ENCODE results near the gene NMRK2.
A peak's percentile ranks its signal among the peaks of the same experiment; 100 is the strongest.
"Not testable (repeated sequence)": the region's sequence is repeated elsewhere in the genome, so short reads cannot be mapped to it uniquely, and the experiment has no call there.

NMRK2 gene

DNA sequence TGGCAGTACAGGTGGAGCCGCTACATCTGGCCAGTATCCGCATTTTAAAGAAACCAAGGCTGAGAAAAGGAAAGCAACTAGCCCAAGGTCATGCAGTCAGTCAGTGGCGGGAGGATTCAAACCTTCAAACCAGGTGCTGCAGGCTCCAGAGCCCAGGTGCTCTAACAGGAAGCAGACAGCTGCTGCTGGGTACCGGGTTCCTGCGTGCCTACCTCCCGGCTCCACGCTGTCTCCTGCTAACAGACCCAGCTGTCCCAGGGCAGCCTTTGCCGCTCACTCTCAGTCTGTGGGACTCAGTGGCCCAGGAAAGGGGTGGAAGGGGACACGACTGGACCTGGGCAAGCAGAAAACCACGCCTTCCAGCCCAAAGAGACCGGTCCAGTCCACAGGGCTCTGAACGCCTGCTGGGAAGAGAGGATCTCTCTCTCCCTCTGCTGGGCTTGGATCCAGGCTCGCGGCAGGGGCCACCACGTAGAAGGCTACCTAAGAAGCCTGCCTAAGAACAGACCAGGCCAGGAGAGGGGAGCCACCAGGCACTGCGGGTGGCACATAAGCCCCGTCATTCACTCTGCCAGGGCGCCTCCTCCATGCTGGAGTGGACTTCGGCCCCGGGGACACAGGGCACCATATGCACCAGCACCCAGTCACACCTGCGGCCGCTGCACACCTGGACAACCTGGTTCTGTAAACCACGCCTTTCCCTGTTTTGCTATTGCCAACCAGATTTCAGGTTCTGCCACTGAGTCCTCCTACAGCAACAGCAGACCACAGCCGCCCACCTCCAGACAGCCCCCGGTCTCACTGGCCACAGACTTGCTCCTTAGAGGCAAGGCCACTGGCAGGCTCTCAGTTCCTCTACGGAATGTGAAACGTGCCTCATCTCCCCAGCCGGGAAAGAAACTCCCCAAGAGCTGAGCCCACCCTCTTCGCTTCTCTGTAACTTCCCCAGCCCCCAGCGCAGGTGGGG is 33.5 kb downstream of the NMRK2 start:
- no peak for DNase-seq

DNA sequence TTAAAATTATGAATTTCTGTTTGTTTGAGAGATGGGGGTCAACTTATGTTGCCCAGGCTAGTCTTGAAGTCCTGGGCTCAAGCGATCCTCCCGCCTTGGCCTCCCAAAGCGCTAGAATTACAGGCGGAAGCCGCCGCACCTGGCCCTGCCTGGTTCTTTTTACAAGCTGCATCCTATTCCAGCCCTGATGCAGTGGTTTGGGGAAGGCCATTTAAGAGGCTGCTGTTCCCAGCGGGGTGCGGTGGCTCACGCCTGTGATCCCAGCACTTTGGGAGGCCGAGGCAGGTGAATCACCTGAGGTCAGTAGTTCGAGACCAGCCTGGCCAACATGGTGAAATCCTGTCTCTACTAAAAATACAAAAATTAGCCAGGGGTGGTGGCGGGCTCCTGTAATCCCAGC is 35.1 kb downstream of the NMRK2 start:
- DNase-seq: not testable (repeated sequence)

DNA sequence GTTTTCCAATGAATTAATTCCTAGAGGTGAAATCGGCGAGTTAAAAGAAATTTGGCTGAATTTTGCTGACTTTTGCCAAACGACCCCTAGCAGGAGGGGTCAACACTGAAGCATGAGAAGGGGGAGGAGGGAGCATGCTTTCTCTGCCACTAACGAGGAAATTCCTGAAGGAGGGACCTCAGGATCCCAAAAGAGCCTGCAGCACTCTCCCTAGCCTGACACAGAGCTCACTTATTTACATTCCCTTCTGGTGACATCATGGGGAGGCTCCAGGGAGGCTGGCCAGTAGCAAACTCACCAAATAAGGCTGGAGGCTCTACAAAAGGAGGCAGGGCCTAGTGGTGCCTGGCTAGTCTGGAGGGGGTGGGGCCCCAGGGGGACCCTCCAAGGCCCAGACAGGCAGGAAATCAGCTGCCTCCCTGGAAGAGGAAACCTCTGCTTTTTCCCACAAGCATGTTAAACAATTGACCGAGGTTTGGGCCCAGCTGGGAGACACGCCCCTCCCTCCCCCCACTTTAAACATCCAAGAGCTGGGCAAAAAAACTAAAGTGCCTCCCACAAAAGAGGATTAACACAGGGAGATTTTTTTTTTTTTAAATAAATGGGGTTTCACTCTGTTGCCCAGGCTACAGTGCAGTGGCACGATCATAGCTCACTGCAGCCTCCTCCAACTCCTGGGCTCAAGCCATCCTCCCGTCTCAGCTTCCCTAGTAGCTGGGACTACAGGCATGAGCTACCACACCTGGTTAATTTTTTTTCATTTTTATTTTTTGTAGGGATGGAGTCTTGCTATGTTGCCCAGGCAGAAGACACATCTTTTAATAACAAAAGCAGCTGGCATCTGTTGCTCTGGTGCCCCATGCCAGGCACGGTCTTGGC is 35.9 kb downstream of the NMRK2 start:
- DNase-seq: no peak

DNA sequence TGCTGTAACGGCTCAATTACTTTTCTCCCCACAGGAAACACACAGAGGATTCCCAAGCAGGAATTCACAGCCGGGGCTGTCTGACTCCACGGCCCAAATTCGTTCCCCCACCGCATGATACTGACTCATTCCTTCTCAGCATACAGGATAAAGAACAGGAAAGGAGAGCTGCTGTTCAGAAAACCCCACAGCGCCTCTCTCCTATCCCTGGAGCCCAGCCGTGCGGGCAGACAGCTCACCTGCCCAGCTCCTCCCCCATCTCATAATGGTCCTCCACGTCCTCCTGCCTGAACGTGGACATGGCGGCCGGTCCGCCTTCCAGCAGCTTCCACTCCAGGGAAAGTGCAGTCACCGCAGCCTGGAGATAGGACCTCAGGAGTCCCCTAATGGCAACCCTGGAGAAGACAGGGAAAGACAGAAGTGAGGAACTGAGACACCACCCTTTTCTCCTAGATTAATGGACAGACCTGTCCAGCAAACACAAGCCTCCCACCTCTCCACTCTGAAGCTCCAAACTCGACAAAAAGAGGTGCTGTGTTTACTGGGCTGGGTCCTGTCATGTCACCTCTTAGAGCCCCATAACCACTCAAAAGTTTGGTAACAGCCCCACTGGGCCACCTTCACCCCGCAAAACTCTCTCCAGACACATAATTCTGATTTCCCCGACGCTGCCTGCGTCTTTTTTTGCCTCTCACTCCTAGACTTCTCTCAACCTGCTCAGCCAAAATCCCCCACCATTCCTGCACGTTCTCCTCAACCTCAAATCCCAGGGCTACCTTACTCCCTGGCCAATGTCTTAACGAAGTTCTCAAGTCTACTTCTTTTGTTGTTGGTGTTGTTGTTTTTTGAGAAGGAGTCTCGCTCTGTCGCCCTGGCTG is 36.8 kb downstream of the NMRK2 start:
- no peak for DNase-seq

DNA sequence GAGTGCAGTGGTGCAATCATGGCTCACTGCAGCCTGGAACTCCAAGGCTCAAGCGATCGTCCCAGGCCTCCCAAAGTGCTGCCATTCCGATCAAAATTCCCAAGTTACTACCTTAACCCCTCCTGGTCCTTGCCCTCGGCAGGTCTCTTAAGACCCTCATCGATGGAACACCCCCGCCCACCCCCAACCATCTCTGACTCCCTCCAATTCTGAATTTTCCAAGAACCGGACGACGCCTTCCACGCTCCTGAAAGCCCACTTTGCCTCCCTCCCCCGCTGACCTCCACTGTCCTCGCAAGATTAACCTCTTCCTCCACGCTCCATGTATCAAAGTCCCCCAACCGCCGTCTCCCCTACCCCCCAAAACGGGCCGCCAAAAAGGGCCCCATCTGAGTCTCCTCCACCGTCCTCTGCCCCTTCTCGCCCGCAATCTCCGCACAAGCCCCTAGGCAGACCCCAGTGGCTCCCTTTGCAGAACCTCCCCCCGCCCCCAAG is 37.5 kb downstream of the NMRK2 start:
- DNase-seq: no peak

DNA sequence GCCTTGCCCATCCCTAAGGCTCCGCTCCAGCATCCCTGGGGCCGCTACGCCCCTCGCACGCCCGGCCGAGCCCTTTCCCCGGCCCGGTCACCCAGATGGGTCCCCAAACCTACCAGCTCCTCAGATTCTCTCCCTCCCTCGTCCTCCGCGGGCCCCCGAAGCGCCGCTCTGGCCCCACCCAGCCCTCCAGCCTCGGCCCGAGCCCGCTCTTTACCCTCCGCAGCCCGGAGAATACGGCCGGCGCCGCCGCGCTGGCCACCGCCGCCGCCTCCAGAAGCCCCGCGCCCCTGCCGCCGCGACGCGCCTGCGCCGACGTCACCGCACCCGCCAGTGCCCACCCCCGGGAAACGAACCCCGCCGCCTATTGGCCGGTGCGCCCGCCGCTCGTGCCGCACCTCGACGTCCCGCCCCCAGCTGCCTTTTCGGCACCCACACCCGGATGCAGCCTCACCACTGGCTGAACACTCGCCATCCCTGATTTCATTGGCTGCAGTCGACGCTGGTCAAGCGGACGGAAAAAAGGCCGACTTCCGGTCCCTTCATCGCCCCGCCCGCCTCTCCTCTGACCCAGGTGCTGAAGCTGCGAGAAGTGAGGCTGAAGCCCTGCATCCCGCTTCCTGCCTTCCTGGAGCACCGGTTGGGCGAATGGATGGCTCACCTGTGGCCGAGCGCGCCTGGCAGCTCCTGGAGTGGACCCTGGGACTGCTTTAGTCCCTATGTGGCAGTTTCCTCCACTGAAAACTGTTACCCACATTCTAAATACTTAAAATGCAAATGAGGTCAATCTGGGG is 38.1 kb downstream of the NMRK2 start, which contains the start of gene DAPK3:
Gene DAPK3 (minus strand): TSS at position 292 of the 791 bp plus-strand sequence. CDS start 1,364 bp downstream, outside the sequence.
- peak; percentile 90 for DNase-seq

DNA sequence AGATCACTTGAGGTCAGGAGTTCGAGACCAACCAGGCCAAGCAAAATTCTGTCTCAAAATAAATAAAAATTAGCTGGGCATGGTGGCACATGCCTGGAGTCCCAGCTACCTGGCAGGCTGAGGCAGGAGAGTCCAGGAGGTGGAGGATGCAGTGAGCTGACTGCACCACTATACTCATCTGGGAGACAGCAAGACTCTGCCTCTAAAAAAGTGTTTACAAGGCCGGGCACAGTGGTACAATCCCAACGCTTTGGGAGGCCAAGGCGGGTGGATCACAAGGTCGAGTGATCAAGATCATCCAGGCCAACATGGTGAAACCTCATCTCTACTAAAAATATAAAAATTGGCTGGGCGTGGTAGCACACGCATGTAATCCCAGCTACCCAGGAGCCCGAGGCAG is 42.3 kb downstream of the NMRK2 start:
- DNase-seq: no peak

DNA sequence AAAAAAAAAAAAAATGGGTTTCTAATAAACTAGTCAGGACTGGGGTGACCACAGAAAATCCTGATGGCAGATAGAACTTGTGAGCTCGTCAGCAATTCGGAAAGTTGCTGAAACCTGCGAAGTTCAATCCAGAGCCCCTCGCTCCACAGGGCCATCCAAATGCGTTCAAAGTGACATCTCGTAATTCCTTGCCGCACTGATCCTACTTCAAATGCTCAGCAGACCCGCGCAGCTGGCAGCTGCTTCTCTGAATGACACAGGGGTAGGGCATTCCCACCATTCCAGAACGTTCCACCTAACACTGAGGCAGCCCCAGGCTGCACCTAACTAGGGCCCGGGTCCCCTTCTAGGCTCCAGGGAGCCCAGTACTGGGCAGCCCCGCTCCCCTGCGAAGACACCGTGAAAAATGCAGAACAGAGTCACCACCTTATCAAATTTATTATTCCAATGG is 42.8 kb downstream of the NMRK2 start:
- no peak for DNase-seq

DNA sequence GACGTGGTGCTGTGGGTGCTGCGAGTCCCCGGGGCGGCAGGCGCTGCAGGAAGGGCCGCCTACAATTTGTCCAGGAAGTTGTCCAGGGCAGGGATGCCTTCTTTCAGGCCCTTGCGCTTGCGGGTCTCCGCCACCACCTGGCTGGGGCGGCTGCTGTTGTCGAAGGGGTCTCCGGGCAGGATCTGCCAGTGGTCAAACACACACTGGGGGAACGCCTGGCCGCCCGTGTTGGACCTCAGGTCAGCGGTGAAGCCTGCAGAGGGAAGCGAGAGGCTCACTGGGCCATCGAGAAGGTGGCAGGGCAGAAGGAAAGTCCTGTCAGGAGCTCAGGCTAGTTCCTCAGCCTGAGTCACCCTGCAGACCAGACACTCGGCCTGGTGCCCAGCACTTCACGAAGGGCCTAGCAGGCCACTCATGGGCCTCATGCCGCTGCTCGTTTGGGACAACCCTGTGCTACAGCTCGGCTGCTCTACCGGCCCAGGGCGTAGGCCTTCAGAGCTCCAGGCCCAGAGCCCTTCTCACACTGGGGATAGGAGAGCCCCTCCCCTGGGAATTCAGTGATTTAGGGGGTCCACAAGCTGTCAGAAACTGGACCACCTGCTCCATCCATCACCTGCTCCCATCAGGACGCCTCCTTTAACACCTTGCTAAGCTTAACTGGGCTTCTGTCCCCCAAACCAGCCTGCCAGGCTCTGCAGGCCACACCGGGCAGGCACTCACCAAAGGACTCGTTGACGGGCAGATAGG is 43.8 kb downstream of the NMRK2 start:
- no peak for DNase-seq

DNA sequence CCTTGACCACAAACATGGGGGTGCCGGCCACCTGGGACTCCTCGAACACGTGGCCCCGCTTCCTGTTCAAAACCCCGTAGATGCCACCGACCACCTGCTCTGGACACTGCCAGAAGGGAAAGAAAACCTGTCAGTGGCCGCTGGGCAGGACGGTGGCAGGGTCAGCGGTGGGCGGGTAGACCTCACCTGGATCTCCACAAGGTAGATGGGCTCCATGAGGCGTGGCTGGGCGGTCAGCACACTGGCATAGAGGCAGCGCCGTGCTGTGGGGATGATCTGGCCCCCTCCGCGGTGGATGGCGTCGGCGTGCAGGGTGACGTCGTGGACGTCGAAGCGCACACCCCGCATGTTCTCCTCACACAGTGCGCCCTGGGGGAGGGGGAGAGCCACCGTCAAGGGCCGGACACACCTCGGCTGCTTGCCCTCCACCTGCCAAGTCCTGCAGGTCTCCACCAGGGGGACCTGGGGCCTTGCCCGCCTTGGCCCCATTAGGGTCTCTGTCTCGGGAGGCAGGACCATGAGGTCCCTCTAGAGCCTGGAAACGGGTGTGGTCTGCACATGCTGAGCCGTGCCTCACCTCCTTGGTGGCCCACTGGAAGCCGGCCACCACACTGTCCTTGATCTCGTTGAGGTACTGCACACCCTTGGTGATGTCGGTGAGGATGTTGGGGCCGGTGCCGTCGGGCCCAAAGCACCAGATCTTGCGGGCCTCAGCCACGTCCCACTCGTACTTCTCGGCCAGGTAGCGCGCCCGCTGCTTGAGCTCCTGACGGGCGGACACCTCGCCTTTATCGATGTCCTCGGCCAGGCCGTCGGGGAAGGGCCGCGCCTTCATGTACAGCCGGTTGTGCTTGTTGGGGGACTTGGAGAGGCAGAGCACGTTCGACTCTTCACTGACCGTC is 44.6 kb downstream of the NMRK2 start:
- DNase-seq: no peak

DNA sequence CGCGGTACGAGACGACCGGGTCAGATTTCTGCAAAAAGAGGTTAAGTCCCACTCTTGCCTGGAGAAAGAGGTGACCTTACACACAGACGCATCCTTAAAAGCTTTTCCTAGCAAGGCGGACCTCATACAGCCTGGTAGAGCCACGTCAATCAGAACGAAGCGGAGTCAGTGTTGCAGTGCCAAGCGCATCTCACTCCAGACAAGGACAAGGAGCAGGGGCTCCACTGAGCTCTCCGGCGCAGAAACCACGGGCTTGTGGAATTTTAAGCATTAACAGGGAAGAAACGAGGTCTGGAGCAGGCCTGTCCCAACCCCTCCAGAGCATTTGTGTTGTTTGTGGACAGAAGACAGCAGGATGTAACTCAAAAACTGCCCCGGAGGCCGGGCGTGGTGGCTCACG is 45.3 kb downstream of the NMRK2 start:
- no peak for DNase-seq

DNA sequence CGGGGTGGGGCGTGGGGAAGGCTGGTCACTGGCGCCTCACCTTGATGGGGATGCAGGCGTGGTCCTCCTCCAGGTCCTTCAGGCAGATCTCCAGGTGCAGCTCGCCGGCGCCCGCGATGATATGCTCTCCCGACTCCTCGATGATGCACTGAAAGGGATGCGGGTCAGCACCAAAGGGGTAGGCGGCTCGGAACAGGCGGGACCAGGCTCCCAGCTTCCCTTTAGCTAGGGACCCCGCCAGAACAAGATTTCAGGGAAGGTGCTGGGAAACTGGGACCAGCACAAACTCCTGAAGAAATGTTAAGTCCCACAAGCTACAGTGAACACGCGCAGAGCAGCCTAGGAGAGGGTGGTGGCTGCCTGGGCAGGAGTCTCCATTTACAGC is 46.4 kb downstream of the NMRK2 start:
- DNase-seq: no peak

DNA sequence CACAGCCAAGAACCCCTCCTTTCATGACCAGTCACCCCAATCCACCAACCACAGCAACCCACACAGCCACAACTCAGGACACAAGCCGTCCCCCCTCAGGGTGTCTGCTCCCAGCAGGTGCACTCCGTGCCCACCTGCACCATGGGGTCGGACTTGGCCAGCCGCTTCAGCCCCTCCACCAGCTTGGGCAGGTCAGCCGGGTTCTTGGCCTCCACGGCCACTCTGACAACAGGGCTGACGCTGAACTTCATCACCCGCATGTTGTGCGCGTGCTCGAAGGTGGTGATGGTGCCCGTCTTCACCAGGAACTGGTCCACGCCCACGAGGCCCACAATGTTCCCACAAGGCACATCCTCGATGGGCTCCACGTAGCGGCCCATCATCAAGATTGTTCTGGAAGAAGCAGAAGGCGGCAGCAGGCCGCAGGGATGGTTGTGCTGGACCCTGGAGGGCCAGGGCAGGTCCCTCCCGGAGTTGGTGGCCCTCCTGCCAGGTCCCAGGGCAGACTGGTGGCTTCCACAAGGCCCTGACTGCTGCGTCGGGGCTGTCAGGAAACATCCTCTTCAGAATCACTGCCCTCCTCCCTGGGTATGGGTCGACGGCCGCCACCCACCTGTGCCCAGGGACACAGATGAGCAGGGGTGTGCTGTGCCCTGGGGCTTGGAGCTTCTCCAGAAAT is 46.9 kb downstream of the NMRK2 start:
- DNase-seq: no peak

DNA sequence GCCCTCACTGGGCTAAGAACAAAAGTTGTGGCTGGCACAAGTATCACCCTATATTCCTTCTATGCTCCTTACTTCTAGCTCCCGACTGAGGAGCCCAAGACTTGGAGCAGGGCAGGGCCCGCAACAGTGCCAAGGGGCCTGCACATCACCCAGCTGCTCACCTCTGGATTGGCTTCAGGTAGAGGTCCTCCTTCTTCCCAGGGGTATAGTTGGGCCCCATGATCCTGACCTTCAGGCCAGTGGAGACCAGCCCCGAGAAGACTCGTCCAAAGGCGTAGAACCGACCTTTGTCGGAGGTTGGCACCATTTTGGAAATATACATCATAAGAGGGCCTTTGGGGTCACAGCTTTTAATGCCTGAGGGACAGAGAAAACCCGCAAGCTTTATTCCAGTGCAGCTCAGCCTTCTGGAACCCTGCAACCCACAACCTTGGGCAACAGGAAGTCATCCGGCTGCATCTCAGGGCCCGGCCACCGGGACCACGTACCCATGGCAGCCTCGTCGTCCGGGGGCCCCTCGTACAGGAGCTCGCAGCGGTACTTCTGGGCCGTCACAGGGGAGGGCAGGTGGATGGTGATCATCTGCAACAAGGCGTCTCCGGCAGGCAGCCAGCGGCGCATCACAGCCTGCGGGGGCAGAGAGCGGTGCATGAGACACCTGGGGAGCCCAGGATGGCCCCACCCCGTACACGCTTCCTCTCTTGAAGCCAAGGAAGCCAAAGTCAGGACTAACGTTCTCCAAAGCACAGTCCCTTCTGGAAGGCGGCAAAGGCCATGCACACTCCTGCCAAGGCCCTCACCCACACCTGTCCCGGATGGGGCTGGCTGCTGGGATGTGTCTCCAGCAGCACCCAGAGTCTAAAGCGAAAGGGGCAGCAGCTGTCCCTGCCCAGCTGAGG is 47.7 kb downstream of the NMRK2 start:
- no peak for DNase-seq

DNA sequence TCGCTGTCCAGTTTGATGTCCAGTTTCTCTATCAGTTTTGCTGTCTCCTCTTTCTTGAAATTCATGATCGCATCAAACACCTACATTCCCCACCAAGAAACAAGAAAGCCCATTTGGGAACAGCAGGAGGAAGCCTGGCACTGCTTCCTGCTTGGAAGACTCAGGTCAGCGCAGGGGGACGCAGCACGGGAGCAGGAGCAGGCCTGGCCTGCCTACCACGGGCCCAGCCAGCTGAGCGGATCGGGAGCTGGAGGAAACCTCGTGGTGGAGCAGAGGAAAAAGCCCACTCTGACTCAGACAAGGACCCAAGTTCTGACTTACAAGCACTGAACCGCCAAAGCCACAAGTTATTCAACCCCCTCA is 48.5 kb downstream of the NMRK2 start:
- DNase-seq: no peak

DNA sequence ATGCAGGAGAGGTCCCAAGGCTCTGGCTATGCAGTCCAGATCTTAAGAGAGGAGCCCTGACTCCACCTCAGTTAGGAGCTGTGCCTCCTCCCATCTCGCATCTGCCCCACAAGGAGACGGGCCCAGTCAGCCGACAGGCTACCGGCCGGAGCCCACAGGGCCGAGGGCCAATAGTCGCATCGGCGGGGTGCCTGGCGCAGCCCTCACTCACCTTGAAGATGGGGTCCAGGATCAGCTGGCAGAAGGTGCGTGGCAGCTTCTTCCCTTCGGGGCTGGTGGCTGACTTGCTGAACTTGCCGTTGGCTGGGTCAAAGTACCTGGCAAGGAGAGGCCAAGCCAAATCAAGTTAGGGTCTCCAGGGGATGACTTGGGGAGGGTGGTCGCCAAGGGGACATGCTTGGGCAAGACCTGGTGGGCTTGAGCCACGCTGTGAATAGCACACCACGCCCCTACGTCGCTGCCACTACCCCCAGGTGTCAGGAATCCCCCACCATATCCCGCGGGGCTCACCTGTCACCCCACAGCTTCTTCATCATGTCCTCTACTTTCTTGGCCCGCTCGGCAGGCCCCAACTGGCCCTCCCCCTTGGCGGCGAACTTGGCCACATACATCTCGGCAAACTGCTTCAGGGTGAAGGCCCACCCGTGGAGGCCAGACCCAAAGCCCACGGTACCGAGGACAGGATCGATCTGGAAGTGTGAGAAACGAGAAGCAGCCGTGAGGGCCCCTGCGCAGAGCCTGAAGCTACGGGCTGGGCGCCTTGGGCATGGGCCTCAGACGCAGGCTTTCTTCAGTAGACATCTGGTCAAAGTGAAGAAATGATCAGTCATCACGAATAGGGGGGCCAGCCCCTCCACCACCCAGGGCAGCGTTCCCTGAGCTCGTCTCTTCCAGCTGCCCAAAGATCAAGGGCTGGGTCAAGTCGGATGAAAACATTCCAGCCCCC is 49.1 kb downstream of the NMRK2 start:
- no peak for DNase-seq
